Measurements from ENCODE around the gene GATAD2A. TPM values are rescaled to one million over a fixed set of nuclear protein-coding genes. Genes with fewer than 3 reads are reported as not detected.

Gene GATAD2A
- total and polyA plus RNA-seq, 2 of the 13 experiments (the other 11 are each of a cell fraction or from before 2014, with no cell fraction given) = 16.8 to 28.6 TPM

DNA sequence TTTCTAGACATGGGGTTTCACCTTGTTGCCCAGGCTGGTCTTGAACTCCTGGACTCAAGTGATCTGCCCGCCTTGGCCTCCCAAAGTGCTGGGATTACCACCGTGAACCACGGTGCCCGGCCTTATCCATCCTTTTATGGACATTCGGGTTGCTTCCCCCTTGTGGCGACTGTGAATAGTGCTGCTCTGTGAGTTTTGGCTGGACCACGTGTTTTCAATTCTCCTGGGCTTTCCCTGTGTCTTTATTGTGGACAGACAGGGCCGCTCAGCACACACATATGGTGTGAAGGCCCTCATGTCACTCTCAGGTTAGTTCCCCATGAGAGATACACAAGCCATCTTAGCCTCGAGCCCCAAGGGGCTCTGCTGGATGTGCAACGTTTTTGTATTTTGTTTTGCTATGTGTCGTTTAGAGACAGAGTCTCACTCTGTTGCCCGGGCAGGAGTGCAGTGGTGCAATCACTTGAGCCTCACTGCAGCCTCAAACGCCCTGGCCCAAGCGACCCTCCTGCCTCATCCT, 44.3 kb upstream of the GATAD2A start (continued):
- TF ChIP-seq RFXAP (CRISPR knock-in tag; IDR thresholded peaks at IDR 0.05; ENCODE audit: borderline replicate concordance) (no peak), ZNF761 (CRISPR knock-in tag; conservative IDR thresholded peaks at IDR 0.05) (0 out of 2 replicates have a peak, but pooled peaks have one; percentile 58), NRL (CRISPR knock-in tag; IDR thresholded peaks at IDR 0.05; ENCODE audit: borderline replicate concordance) (no peak), ZNF747 (CRISPR knock-in tag; IDR thresholded peaks at IDR 0.05; ENCODE audit: borderline replicate concordance) (no peak; the same call in 1 of the 2 replicates), RARA (CRISPR knock-in tag; IDR thresholded peaks at IDR 0.05) (no peak), MTF2 (CRISPR knock-in tag; IDR thresholded peaks at IDR 0.05; ENCODE audit: borderline replicate concordance) (no peak), SMARCC2 (IDR thresholded peaks at IDR 0.05) (no peak), ATF7 (IDR thresholded peaks at IDR 0.05) (no peak), ATF7 (CRISPR knock-in tag; IDR thresholded peaks at IDR 0.05) (no peak), CBX1 (IDR thresholded peaks at IDR 0.05; ENCODE audit: low read depth) (no peak), FOSL2 (CRISPR knock-in tag; IDR thresholded peaks at IDR 0.05) (no peak), SRF (IDR thresholded peaks at IDR 0.05; ENCODE audit: low read depth, low read length) (peak; percentile 96), ZNF670 (CRISPR knock-in tag; IDR thresholded peaks at IDR 0.05; ENCODE audit: borderline replicate concordance) (no peak), CEBPG (CRISPR knock-in tag; IDR thresholded peaks at IDR 0.05) (no peak), CAMTA2 (CRISPR knock-in tag; IDR thresholded peaks at IDR 0.05; ENCODE audit: borderline replicate concordance) (no peak), ZNF614 (CRISPR knock-in tag; IDR thresholded peaks at IDR 0.05; ENCODE audit: borderline replicate concordance) (no peak)
- TF ChIP-seq, protein P1, sequence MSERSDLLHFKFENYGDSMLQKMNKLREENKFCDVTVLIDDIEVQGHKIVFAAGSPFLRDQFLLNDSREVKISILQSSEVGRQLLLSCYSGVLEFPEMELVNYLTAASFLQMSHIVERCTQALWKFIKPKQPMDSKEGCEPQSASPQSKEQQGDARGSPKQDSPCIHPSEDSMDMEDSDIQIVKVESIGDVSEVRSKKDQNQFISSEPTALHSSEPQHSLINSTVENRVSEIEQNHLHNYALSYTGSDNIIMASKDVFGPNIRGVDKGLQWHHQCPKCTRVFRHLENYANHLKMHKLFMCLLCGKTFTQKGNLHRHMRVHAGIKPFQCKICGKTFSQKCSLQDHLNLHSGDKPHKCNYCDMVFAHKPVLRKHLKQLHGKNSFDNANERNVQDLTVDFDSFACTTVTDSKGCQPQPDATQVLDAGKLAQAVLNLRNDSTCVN (CRISPR knock-in tag; IDR thresholded peaks at IDR 0.05; ENCODE audit: borderline replicate concordance) = no peak
- TF ChIP-seq, protein P2, sequence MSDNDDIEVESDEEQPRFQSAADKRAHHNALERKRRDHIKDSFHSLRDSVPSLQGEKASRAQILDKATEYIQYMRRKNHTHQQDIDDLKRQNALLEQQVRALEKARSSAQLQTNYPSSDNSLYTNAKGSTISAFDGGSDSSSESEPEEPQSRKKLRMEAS (IDR thresholded peaks at IDR 0.05) = peak; percentile 91
- TF ChIP-seq, protein P3, sequence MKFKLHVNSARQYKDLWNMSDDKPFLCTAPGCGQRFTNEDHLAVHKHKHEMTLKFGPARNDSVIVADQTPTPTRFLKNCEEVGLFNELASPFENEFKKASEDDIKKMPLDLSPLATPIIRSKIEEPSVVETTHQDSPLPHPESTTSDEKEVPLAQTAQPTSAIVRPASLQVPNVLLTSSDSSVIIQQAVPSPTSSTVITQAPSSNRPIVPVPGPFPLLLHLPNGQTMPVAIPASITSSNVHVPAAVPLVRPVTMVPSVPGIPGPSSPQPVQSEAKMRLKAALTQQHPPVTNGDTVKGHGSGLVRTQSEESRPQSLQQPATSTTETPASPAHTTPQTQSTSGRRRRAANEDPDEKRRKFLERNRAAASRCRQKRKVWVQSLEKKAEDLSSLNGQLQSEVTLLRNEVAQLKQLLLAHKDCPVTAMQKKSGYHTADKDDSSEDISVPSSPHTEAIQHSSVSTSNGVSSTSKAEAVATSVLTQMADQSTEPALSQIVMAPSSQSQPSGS (CRISPR knock-in tag; IDR thresholded peaks at IDR 0.05) = 0 out of 2 replicates have a peak, but pooled peaks have one; percentile 21
- TF ChIP-seq, protein P4, sequence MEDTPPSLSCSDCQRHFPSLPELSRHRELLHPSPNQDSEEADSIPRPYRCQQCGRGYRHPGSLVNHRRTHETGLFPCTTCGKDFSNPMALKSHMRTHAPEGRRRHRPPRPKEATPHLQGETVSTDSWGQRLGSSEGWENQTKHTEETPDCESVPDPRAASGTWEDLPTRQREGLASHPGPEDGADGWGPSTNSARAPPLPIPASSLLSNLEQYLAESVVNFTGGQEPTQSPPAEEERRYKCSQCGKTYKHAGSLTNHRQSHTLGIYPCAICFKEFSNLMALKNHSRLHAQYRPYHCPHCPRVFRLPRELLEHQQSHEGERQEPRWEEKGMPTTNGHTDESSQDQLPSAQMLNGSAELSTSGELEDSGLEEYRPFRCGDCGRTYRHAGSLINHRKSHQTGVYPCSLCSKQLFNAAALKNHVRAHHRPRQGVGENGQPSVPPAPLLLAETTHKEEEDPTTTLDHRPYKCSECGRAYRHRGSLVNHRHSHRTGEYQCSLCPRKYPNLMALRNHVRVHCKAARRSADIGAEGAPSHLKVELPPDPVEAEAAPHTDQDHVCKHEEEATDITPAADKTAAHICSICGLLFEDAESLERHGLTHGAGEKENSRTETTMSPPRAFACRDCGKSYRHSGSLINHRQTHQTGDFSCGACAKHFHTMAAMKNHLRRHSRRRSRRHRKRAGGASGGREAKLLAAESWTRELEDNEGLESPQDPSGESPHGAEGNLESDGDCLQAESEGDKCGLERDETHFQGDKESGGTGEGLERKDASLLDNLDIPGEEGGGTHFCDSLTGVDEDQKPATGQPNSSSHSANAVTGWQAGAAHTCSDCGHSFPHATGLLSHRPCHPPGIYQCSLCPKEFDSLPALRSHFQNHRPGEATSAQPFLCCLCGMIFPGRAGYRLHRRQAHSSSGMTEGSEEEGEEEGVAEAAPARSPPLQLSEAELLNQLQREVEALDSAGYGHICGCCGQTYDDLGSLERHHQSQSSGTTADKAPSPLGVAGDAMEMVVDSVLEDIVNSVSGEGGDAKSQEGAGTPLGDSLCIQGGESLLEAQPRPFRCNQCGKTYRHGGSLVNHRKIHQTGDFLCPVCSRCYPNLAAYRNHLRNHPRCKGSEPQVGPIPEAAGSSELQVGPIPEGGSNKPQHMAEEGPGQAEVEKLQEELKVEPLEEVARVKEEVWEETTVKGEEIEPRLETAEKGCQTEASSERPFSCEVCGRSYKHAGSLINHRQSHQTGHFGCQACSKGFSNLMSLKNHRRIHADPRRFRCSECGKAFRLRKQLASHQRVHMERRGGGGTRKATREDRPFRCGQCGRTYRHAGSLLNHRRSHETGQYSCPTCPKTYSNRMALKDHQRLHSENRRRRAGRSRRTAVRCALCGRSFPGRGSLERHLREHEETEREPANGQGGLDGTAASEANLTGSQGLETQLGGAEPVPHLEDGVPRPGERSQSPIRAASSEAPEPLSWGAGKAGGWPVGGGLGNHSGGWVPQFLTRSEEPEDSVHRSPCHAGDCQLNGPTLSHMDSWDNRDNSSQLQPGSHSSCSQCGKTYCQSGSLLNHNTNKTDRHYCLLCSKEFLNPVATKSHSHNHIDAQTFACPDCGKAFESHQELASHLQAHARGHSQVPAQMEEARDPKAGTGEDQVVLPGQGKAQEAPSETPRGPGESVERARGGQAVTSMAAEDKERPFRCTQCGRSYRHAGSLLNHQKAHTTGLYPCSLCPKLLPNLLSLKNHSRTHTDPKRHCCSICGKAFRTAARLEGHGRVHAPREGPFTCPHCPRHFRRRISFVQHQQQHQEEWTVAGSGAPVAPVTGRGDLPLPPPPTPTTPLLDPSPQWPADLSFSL (CRISPR knock-in tag; IDR thresholded peaks at IDR 0.05) = no peak
- TF ChIP-seq, protein P5, sequence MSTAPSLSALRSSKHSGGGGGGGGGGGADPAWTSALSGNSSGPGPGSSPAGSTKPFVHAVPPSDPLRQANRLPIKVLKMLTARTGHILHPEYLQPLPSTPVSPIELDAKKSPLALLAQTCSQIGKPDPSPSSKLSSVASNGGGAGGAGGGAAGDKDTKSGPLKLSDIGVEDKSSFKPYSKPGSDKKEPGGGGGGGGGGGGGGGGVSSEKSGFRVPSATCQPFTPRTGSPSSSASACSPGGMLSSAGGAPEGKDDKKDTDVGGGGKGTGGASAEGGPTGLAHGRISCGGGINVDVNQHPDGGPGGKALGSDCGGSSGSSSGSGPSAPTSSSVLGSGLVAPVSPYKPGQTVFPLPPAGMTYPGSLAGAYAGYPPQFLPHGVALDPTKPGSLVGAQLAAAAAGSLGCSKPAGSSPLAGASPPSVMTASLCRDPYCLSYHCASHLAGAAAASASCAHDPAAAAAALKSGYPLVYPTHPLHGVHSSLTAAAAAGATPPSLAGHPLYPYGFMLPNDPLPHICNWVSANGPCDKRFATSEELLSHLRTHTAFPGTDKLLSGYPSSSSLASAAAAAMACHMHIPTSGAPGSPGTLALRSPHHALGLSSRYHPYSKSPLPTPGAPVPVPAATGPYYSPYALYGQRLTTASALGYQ (CRISPR knock-in tag; IDR thresholded peaks at IDR 0.05) = no peak
